Transverse colon (tissue), 3 donors: Measurements from ENCODE around the gene RAB4B.

Source experiments
- CTCF ChIP-seq, 5 experiments: fragments of 200-600 bp in 3 of 5; fragments of 450-650 bp in 2 of 5; sonication (generic) in 3 of 5; IDR thresholded peaks; 1 replicate in 2 of 5; 2 replicates in 3 of 5; pipeline ENCODE4 v1.5.1; 2016 to 2017; ENCODE audit warnings: antibody characterized with exemption in 5 of 5, inconsistent platforms in 3 of 5, mild to moderate bottlenecking in 2 of 5, moderate library complexity in 1 of 5
- POLR2A ChIP-seq: fragments of 450-650 bp; IDR thresholded peaks from one replicate; pipeline ENCODE4 v1.6.1; 2016; ENCODE audit warnings: antibody characterized with exemption, mild to moderate bottlenecking, moderate library complexity

- TF ChIP-seq POLR2A (peak; percentile 1), CTCF (IDR thresholded peaks at IDR 0.05) (no peak)
Observed at GRCh38 chr19:40798683-40799557, 20.9 kb downstream of the RAB4B start, which contains the start of gene EGLN2.
